HG03060 (cell line): ENCODE results near the gene SLC24A4.

Experiments used
- ATAC-seq: cut with Tn5 transposase; IDR thresholded peaks from one replicate; pipeline ENCODE4 v1.9.1; 2021; ENCODE audit warnings: low read depth, moderate number of reproducible peaks; ENCODE audit not compliant: unreplicated experiment

The SLC24A4 gene

DNA sequence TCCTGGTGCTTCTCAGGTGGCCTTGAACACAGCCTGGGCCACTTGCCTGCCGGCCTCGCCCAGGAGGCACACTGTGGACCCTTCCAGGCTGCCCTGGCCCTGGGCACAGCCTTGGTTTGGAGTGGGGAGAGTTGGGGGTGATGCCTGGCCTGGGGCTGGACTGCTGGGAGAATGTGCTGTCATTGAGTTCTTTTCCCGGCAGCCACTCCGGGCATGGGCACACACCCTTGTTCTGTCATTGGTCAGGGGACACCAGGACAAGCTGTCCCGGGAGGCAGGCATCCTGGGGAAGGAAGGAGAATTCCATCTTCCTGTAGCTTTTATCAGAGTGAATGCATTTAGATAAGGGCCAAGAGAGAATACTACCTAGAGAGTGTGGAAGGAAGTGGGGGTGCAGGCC, 128.8 kb downstream of the SLC24A4 start:
- no peak for ATAC-seq

DNA sequence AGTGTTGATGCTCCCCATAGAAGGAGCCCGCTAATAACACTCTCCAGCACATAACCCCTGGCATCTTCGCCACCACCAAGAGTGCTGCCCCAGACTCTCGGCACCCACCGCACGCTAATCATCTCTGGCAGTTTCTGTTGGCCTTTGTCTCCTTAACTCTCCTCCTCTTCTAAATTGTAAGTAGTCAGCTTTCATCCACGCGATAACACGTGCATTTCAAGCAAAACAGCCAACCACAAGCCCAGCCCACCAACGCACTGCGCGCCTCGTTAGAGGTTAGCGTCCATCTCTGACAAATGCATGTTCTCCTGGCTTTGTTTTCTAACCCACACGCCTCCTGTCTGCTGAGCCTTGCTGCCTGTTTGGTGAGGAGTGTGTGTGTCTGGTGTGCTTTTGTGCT, 129.5 kb downstream of the SLC24A4 start:
- ATAC-seq: no peak

DNA sequence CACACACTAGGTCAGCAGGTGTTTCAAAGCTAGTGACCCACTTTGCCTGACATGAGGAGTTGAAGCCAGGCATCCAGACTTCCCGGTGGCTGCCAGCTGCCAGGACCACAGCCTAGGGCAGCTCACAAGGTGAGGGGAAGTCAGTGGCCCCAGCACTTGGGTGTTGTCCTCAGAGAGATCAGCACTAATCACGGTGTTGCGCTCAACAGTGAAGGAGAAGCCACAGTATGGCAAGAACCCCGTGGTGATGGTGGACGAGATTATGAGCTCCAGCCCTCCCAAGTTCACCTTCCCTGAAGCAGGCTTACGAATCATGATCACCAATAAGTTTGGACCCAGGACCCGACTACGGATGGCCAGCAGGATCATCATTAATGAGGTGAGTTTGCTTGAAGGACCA, 130.7 kb downstream of the SLC24A4 start:
- ATAC-seq: no peak

DNA sequence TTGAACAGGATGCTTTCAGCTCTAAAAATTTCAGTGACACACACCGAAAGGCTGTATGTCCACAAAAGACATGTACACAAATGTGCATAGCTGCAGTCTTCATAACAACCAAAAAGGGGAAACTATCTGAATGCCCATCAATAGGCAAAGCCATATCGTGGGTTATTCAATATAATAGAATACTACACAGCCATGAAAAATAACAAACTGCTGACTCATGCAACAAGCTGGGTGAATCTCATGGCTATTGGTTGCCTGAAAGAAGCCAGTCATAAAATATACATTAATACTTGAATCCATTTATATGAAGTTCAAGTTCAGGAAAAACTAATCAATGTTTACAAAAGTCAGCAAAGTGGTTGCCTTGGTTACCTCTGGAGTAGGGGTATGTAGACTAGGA, 132.3 kb downstream of the SLC24A4 start:
- no peak for ATAC-seq

DNA sequence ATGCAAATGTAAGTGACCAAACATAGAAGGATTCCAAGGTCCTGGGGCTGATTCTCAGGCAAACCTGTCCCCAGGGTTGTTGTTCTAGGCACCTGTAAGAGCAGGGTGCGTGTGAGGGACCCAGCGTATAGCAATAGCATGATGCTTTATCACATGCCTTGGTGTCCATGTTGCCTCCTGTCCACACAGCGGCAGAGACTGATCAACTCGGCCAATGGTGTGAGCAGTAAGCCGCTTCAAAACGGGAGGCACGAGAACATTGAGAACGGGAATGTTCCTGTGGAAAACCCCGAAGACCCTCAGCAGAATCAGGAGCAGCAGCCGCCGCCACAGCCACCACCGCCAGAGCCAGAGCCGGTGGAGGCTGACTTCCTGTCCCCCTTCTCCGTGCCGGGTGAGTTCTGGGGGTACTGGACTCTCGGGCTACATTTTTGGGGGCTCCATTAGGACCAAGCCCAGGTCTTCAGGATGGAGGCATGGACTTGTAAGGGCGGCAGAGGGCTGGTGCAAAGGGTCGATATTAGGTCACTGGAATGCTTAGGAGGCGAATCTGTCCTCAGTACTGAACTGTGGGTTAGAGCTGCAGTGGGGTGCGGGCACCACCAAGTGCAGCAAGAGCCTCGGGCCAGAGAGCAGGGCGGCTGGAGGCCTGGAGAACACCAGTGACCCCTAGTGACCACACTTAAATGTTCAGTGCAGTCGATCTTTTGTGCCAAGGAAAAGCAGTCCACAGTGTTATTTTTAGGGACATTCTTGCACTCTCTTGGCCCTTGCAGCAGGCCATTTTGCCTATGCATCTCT, 133.4 kb downstream of the SLC24A4 start:
- no peak for ATAC-seq

DNA sequence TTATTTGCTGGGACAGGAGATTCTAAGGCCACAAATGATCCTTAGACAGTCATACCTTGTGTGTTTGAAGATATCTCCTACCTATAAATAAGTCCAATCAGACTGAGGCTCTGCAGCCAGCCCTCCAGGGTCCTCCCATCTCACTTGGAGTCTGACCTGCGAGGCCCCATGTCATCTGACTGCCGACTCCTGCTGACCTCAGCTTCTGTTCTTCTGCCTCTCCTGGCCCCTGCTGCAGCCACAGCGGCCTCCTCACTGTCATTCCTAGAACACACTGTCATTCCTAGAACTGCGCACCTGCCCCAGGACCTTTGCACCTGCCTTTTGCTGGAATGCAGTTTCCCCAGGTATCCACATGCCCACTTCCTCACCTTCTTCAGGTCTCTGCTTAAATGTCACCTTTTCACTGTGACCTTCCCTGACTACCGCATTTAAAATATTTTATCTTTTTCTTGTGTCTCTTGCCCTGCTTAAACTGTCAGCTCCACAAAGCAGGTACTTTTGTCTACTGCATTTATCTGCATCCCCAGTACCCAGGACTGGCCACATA, 134.1 kb downstream of the SLC24A4 start:
- ATAC-seq: no peak

DNA sequence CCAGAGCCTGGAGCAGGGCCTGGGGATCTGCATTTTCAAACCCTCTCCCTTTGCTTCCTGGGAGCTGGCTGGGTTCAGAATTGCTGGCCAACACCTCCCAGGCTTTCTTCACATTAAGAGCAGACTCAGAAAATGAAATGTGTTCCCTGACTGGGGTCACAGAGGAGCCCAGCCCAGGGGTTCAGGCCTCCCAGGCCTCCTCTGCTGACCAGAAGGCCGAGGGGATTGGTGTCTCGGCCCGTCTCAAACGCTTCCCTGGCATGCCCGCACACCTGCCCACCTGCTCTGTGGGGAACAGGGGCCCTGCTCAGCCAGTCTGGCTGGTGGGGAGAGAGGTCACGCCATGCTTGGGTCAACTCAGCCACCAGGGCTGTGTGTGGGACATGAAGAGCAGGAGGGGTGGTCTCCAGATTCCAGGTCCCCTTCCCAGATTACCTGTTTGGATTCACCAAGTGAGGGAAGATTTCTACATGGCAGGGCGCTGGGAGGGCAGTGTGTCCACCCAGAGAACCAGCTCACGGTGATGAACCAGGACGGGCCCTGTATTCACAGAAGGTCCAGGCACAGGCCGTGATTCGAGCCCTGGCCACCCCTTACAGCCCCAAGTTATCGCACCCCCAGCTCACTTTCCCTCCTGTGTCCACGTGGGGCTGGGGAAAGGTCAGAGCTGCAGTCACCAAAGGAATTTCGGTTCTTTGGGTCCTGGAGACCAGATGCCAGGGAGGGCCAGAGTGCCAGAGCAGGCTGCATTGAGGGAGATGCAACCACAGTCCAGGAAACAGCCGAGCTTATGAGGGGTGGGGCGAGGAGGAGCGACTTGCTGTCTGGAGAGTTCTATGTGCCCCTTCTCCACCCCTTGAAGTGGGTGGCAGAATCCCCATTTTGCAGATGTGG, 135.4 kb downstream of the SLC24A4 start:
- ATAC-seq: no peak

DNA sequence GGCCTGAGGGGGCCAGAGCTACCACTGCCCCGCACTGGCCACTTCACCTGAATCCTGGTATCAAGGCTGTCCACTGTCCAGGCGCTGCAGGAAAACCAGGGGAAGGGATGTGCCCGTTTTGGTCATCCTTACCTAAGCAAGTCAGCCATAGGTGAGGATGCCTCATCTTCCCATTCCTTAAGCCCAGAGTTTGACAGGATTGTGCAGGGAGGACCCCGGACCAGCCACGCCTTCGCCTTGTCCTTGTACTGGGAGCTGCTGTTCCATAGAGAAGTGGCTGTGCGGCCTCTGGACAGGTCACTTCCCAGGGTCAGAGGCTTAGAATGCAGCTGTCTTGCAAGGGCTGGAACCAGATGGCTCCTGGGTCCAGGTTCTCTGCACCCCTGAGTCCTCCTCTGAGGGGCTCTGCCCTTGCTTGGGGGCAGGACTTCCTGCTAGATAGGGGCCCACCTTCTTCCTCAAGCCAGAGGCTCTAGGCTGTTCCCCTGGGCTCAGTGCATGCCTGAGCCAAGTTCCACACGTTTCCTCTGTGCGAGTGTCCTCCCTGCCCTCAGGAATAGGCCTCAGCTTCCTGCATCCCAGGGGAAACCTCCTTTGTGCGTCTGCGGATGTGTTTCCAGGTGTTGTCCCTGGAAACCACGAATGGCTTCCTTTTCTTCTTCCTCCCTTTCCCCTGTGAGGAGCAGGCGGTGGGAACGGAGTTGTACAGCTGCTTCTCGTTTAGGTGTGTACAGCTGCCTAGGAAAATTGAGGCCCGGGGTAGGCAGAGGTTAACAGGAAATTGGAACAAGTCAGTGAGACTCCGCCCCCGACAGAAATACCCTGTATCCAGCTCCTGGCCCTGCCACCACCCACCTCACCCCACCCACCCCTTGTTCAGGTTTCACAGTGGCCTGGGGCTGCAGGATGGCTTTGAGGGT, 136.3 kb downstream of the SLC24A4 start:
- ATAC-seq: no peak

DNA sequence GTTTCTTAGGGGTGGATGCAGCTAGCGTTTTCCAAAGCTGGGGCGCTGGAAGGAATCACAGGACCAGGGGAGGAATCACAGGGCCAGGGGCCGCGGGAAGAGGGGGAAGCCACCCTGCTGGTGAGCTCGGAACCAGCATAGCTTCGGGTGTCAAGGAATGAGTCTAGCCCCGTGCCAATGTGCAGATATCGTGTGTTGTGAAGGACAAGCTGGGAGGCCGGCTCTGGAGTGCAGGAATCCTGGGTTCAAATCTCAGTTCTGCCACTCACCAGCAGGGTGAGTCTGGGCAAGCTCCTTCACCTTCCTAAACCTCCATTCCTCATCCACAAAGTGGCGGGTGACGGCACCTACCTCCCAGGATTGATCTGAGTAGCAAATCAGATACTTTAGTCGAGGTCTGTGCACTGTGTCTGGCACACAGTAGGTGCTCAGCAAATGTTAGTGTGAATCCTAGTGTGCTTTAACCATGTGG, 137.0 kb downstream of the SLC24A4 start:
- no peak for ATAC-seq

DNA sequence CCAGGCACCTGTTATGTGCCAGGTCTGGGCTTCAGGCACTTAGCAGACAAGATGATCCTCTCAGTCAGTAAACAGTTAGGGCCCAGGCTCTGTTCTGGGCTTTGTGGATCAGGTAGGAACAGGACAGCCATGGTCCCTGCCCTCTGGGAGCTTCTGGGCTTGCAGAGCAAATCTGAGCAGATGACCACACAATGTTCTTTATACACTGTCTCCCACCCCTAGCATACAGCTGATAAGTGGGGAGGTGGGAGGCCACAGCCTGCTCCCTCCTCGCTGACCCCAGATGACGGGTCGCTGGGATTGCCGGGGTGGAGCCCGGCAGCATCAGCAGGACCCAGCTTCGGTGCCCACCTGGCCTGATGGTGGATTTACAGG, 137.6 kb downstream of the SLC24A4 start:
- ATAC-seq: no peak

DNA sequence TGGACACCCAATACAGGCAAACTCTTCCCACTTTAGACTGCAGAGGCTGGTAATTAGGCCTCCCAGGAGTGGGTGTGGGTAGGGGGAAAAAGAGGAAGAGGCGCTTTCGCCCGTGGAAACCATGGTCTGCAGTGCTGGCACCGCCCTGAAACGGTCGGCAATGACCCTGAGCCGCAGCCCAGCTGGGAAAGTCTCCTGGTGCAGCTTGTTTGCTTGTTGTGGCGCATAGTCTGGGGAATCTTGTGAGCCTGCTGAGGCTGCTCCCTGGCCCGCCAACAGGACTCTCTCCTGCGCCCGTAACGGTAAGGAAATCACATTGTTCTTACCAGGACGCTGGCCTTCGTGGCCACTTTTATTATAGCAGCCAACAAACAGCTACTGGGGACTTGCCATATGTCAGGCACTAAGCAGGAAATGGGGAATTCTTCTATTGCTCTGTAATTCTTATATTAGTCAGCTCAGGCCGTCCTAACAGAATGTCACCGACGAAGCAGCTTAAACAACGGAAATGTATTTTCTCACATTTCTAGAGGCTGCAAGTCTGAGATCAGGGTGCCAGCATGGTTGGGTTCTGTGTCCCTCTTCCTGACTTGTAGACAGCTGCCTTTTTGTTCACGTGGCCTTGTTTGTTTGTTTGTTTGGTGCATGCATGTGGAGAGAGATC, 138.1 kb downstream of the SLC24A4 start:
- ATAC-seq: no peak

DNA sequence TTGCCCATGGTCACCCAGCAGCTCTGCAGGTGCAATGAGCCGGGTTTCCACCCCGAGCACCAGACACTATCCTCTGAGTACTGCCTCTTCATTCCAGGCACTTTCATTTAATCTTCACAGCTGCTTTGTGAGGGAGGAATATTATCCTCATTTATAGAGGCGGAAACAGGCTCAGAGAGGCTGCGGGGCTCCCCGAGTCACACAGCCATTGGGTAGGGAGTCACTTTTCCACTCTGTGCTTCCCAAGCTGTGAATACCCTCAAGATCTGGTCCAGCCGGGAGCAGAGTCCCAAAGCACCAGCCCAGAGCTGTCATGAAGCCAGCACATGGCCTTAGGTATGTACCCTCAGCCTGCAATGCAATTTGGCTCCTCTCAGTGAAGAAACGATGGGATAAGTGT, 138.9 kb downstream of the SLC24A4 start:
- ATAC-seq: no peak

DNA sequence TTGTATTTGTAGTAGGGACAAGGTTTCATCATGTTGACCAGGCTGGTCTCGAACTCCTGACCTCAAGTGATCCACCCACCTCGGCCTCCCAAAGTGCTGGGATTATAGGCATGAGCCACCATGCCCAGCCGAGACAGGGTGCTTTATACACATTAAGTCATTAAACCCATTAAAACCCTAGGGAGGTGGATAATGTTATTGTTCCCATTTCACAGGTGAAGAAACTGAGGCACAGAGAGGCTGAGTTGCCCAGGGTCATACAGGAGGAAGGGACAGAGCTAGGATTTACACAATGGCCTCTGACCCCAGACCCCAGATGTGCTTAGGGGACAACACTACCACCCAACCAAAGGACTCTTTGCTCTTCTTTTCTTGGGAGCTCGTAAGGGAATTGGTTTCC, 139.6 kb downstream of the SLC24A4 start:
- ATAC-seq: no peak

DNA sequence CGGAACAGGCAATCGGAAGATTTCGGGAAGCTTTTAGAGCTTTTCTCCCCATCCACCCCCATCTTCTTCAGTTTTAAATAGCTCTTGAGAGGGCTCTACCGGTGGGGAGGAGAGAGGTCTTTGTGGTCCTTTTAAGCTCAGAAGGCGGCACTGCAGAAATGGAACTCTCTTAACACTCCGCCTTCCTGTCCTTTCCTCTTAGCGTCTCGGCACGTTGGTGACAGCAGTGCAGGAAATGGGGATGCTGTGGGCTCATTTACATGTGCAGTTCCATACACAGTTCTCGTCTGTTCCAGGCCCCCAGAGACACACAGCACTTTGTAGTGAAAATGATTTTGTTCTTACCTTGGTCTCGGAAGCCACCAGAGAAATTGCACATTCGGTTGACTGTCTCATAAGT, 140.2 kb downstream of the SLC24A4 start:
- ATAC-seq: no peak

DNA sequence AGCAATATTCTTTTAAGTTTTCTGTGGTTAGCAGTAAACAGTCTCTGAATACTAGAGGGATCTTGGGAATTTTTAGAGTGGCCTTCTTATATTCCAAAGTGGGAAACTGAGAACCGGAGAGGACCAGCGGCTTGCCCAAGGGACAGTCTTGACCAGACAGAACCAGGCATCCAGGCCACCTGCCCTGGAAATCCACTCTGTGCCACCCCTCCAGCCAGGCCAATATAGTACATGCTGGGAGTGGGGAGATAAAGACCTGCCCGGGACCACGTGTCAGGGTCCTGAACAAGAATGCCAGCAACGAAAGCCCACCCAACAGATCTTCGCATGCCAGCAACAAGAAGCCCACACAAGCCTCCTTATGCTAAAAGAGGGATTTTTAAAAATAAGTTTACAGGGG, 141.2 kb downstream of the SLC24A4 start:
- no peak for ATAC-seq

DNA sequence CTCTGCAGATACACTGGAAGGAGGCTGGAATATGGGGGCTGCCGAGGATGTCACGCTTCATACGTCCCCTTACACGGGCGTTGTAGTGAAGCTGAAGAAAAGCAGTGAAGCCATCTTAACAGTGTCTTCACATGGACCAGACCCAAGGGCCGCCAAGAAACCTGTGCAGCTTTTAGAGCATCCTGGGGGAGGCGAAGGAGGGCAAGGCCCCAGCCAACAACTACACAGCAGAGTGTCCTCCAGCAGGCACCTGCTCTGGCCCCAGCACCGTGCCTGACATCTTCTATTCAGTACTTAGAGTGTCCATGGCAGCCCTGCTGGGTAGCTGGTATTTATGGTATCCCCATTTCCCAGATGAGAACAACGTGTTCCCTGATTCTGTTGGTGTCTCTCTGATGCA, 141.8 kb downstream of the SLC24A4 start:
- ATAC-seq: no peak

DNA sequence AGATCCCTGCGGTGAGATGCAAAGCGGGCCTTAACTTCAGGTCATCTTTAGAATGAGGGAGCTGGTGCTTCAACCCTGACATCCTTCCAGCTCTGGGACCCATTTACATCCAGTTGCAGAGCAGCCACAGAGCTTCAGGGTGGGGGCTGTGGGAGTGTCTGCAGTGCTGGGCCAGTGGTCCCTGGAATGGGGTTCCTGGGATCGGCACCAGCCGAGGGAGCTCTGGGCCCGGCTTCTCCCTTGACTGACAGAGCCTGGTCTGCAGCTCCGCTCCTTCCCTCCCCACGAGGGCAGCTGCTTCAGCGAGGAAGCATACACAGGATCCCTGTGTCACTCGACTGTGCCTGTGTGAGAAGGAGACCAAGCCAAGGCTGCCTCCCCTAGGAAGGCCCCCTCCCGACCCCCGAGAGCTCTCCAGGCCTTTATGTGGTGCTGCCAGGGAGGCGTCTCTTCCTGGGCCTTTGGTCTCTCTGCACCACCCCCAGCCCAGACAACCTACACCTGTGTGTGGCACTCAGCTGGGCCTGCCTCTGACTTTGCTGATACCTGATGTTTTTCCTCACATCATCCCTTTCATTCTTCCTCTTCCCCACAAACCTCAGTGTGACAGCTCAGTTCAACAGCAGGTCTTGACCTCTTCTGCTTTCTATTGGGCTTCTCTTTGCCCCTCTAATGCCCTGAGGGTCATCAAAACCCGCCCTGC, 142.5 kb downstream of the SLC24A4 start:
- ATAC-seq: no peak

DNA sequence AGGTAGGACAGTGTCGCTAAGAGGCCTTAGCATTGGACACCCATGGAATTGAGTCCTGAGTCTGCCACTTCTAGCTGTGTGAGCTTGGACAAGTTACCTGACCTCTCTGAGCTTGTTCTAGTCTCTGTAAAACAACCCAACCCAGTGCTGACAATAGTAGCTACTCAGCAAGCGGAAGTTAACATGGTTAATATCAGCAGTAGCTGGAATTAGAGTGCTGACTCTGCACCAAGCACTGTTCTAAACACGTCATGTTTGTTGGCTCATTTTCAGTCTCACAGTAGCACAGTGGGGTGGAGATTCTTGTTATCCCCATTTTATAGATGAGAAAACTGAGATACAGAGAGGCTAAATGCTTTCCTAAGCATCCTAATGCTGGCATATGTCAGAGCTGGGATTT, 143.1 kb downstream of the SLC24A4 start:
- ATAC-seq: no peak

DNA sequence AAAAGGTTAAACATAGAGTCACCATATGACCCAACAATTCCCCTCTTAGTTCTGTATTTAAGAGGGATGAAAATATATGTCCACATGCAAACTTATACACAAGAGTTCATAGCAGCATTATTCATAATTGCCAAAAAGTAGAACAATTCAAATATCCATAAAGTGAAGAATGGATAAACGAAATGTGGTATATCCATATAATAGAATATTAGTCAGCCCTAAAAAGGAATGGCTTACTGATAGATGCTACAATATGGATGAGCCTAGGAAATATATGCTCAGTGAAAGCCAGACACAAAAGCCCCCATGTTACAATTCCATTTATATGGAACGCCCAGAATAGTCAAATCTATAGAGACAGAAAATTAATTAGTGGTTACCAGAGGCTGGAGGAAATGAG, 146.6 kb downstream of the SLC24A4 start:
- ATAC-seq: no peak
